ENCODE measurements around the gene SOX13.
"Not testable (repeated sequence)": the region's sequence is repeated elsewhere in the genome, so short reads cannot be mapped to it uniquely, and the experiment has no call there.

Gene SOX13

GRCh38 chr1:204087893-204088528 lies 15.1 kb downstream of the SOX13 start:
- no peak for DNase-seq (ENCODE audit: low spot score)

- no peak for DNase-seq (ENCODE audit: low spot score)
These were observed 15.7 kb downstream of the SOX13 start for GRCh38 chr1:204088596-204088995.

- DNase-seq (ENCODE audit: low spot score) = no peak
These were observed 16.3 kb downstream of the SOX13 start for GRCh38 chr1:204089044-204089751.

- DNase-seq (ENCODE audit: low spot score) = not testable (repeated sequence)
These were observed 17.2 kb downstream of the SOX13 start for GRCh38 chr1:204090132-204090531.

- DNase-seq (ENCODE audit: low spot score) = no peak
These were observed 18.2 kb downstream of the SOX13 start for GRCh38 chr1:204091066-204091465.

GRCh38 chr1:204091787-204092312 lies 18.9 kb downstream of the SOX13 start:
- no peak for DNase-seq (ENCODE audit: low spot score)

GRCh38 chr1:204092632-204093420 lies 19.9 kb downstream of the SOX13 start:
- DNase-seq (ENCODE audit: low spot score) = no peak

- no peak for DNase-seq (ENCODE audit: low spot score)
These were observed 20.5 kb downstream of the SOX13 start for GRCh38 chr1:204093421-204093717.

GRCh38 chr1:204093781-204094180 lies 20.9 kb downstream of the SOX13 start:
- DNase-seq (ENCODE audit: low spot score) = no peak

- DNase-seq (ENCODE audit: low spot score) = no peak
These were observed 21.4 kb downstream of the SOX13 start for GRCh38 chr1:204094313-204094729.

- DNase-seq (ENCODE audit: low spot score) = no peak
These were observed 22.1 kb downstream of the SOX13 start for GRCh38 chr1:204094856-204095634.

GRCh38 chr1:204096931-204097330 lies 24.0 kb downstream of the SOX13 start:
- DNase-seq (ENCODE audit: low spot score) = no peak

GRCh38 chr1:204098683-204099082 lies 25.8 kb downstream of the SOX13 start:
- no peak for DNase-seq (ENCODE audit: low spot score)

- not testable (repeated sequence) for DNase-seq (ENCODE audit: low spot score)
These were observed 26.8 kb downstream of the SOX13 start for GRCh38 chr1:204099754-204100153.

GRCh38 chr1:204102029-204102611 lies 29.2 kb downstream of the SOX13 start:
- no peak for DNase-seq (ENCODE audit: low spot score)

- DNase-seq (ENCODE audit: low spot score) = no peak
These were observed 30.0 kb downstream of the SOX13 start for GRCh38 chr1:204102739-204103430.

GRCh38 chr1:204103431-204103741 lies 30.5 kb downstream of the SOX13 start:
- no peak for DNase-seq (ENCODE audit: low spot score)

- peak; percentile 90 for DNase-seq (ENCODE audit: low spot score)
These were observed 31.6 kb downstream of the SOX13 start for GRCh38 chr1:204104331-204105130.

GRCh38 chr1:204105131-204105515 lies 32.2 kb downstream of the SOX13 start:
- no peak for DNase-seq (ENCODE audit: low spot score)

GRCh38 chr1:204106825-204107224 lies 33.9 kb downstream of the SOX13 start:
- no peak for DNase-seq (ENCODE audit: low spot score)
